GM03348 (cell line): ENCODE results near the gene OR56B4.

ENCODE experiments used
- DNase-seq: peaks from one replicate; pipeline ENCODE4 v3.0.0; 2012; ENCODE audit warnings: low spot score

The OR56B4 gene

GRCh38 chr11:6152126-6152525, 44.6 kb downstream of the OR56B4 start:
- no peak for DNase-seq

- no peak for DNase-seq
Observed at GRCh38 chr11:6156628-6157359, 49.3 kb downstream of the OR56B4 start.
